Cardiac ventricle fibroblast (primary cell): ENCODE results near the gene TOB2. TPM values are rescaled to one million over a fixed set of nuclear protein-coding genes. Genes with fewer than 3 reads are reported as not detected.

Source experiments
- total RNA-seq: library from RNA; depleted of rRNA; stranded (reverse); fragments of >200 nt; gene quantifications from 2 replicates; pipeline ENCODE4 v1.2.3, GENCODE V29; 2015

The TOB2 gene, protein sequence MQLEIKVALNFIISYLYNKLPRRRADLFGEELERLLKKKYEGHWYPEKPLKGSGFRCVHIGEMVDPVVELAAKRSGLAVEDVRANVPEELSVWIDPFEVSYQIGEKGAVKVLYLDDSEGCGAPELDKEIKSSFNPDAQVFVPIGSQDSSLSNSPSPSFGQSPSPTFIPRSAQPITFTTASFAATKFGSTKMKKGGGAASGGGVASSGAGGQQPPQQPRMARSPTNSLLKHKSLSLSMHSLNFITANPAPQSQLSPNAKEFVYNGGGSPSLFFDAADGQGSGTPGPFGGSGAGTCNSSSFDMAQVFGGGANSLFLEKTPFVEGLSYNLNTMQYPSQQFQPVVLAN
- total RNA-seq, result 38.7 and 42.7 TPM in 2 replicates

DNA sequence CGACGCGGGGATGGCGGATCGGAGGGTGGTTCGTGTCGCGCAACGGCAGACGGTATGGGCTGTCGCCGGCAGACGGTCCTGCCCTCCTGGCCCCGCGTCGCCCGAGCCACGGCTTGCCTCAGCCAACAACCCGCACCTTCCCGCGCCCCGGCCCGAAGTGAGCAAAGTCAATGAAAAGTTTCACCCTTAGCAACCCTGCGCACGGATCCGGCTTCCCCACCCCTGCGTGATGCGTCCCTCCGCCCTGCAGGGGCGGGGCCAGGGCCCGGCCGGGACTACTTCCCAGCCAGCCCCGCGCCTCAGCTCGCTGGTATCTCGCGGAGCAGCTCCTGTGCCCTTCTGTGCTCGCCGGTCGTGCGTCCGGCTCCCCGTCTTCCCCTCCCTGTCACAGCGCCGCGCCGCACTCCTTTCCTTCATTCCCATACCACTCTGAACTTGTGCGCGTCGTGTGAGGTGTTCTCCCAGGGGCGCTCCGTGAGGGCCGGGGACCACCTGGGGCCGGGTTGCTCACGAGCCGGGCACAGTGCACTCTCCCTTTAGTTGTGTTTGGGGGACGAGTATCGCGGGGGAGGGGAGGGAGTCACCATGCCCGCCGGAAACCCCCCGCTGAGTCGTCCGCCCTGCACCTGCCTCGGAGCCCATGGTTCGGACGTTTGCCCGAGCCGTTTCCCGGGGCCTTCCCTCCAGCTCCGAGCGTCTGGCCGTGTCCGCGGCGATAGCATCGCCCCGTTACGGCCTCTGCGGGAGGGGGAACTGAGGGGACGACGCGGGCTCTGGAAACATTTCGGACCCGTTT is at the start of gene TOB2:
Gene TOB2, minus strand, starts transcription at position 163 of the 796 bp plus-strand sequence. CDS start 9,456 bp downstream, outside the sequence.

DNA sequence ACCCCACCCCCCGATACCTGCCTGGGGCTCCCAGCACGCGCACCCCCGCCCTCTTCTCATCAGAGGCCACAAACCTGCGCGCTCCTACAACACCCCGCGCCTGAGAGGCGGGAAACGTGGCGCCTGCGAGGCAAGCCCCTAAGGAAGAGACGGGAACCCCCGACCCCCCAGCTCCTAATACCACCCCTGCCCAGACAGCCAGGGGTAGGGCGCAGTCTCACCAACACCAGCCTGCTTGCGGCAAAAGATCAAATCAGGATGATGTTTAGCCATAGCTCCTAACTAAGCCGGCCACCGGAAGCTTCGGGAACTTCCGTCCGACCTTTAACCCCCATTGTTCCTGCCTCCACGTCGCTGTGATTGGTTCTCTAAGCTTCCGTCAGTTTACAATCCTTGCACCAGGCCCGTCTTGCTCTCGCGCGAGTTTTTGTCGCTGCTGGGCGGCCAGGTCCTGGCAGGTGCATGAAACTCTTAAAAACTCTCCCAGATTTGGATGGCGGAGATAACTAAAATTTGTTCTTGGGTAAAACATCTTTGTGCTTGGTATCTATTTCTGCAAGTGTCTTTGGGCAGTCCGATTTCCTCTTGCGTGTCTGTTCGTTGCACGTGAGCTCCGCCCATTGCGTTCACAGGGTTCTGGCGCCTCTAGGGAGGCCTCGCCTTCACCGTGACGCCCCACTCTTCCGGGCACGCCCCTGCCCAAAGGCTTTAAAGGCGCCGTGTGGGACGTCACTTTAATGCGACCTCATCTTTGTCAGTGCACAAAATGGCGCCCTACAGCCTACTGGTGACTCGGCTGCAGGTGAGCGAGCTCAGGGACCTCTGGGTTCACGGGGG is 22.0 kb upstream of the TOB2 start, which contains the start of the genes ACO2 and PHF5A:
Gene ACO2, plus strand, starts transcription at position 737 of the 837 bp plus-strand sequence. Its CDS starts 30 bp downstream, at position 767.
Gene PHF5A, minus strand, starts transcription at position 312 of the 837 bp plus-strand sequence. Its CDS starts 39 bp downstream, at position 273.

Other genes starting within 250 kb of the TOB2 start
- gene L3MBTL2, start 241.5 kb downstream of the TOB2 start, total RNA-seq, result 13.0 and 13.3 TPM in 2 replicates
- gene CHADL, start 205.9 kb downstream of the TOB2 start, total RNA-seq, result 0.12 and 0.83 TPM in 2 replicates
- gene RANGAP1, start 160.6 kb downstream of the TOB2 start, total RNA-seq, result 23.7 and 26.9 TPM in 2 replicates
- 34.7 and 37.6 TPM in 2 replicates for gene ZC3H7B, start 145.3 kb downstream of the TOB2 start, total RNA-seq
- 9.9 and 10.3 TPM in 2 replicates for gene TEF, start 64.9 kb downstream of the TOB2 start, total RNA-seq
- gene PHF5A, start 21.9 kb upstream of the TOB2 start, total RNA-seq, result 28.1 and 30.6 TPM in 2 replicates
- gene ACO2, start 22.3 kb upstream of the TOB2 start, total RNA-seq, result 51.5 and 60.7 TPM in 2 replicates
- 22.2 and 25.2 TPM in 2 replicates for gene POLR3H, start 97.7 kb upstream of the TOB2 start, total RNA-seq
- 3.6 and 4.9 TPM in 2 replicates for gene CSDC2, start 114.2 kb upstream of the TOB2 start, total RNA-seq
- 76.2 and 78.2 TPM in 2 replicates for gene PMM1, start 143.0 kb upstream of the TOB2 start, total RNA-seq
- 19.2 and 50.6 TPM in 2 replicates for gene DESI1, start 174.2 kb upstream of the TOB2 start, total RNA-seq
- gene XRCC6, start 174.5 kb upstream of the TOB2 start, total RNA-seq, result 179 and 183 TPM in 2 replicates
- gene SNU13, start 242.1 kb upstream of the TOB2 start, total RNA-seq, result 110 and 118 TPM in 2 replicates